H1 (cell line): ENCODE measurements around the gene IQCE. TPM values are rescaled to one million over a fixed set of nuclear protein-coding genes. Genes with fewer than 3 reads are reported as not detected.

Experiments used
- CHD2 ChIP-seq: IDR thresholded peaks from 2 replicates; pipeline ENCODE4 v1.6.1; 2012; ENCODE audit warnings: low read length, improper control_type of control experiment
- SP1 ChIP-seq: IDR thresholded peaks from 2 replicates; pipeline ENCODE4 v1.6.1; 2011; ENCODE audit warnings: low read depth, low read length
- SP4 ChIP-seq: IDR thresholded peaks from 2 replicates; pipeline ENCODE4 v1.6.1; 2012; ENCODE audit warnings: low read length, inconsistent platforms
- SUZ12 ChIP-seq: fragments of 200-600 bp; sonication (generic); IDR thresholded peaks from 2 replicates; pipeline ENCODE4 v1.6.1; 2012; ENCODE audit warnings: mild to moderate bottlenecking, inconsistent platforms, low read length, moderate library complexity, mixed read lengths
- polyA plus RNA-seq, 7 experiments: library from polyadenylated mRNA; depleted of rRNA in 3 of 7; stranded (reverse) in 5 of 7; unstranded in 2 of 7; fragments of >200 nt in 5 of 7; fragments of 200-250 nt in 2 of 7; gene quantifications; 1 replicate in 5 of 7; 2 replicates in 1 of 7; 4 replicates in 1 of 7; pipeline versions ENCODE4 v1.2.1 to v1.2.3, GENCODE V29; 2011 to 2013; ENCODE audit warnings: missing spikeins in 2 of 7, mixed read lengths in 2 of 7
- total RNA-seq: library from RNA; stranded (reverse); fragmentation: NEBNext Ultra II Directional; extraction: Animal tissue kit (Norgen Biotek cat#: 25700); gene quantifications from 2 replicates; pipeline ENCODE4 v1.2.1, GENCODE V29; 2021
- TF ChIP-seq, protein P1 (sequence below): IDR thresholded peaks from 2 replicates; pipeline ENCODE4 v1.6.1; 2011; ENCODE audit warnings: low read length, improper control_type of control experiment

IQCE gene
- total and polyA plus RNA-seq, 2 of the 8 experiments (the other 6 are each of a cell fraction or from before 2014, with no cell fraction given), result 2.2 to 4.9 TPM

DNA sequence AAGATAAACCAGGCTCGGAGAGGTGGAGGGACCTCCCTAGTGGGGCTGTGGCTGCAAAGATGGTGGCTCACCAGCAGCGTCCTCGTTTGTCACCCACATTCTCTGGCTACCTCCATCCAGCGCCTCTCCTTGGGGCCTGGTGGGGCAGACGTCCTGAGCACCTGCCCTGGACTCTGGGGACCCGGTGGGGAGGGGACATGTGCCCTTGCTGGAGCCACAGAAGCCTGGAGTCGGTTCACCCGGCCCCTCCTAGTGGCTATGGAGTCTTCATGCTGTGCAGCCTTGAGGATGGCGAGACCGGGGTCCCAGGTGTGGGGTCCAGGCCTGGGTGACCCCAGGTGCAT, 87.5 kb downstream of the IQCE start (continued):
- TF ChIP-seq, protein P1, sequence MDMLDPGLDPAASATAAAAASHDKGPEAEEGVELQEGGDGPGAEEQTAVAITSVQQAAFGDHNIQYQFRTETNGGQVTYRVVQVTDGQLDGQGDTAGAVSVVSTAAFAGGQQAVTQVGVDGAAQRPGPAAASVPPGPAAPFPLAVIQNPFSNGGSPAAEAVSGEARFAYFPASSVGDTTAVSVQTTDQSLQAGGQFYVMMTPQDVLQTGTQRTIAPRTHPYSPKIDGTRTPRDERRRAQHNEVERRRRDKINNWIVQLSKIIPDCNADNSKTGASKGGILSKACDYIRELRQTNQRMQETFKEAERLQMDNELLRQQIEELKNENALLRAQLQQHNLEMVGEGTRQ, result no peak
- TF ChIP-seq SUZ12 (no peak), SP1 (no peak), SP4 (no peak), CHD2 (no peak)
